ENCODE data around the gene BANP. TPM values are rescaled to one million over a fixed set of nuclear protein-coding genes. Genes with fewer than 3 reads are reported as not detected.
"Not testable (repeated sequence)": the region's sequence is repeated elsewhere in the genome, so short reads cannot be mapped to it uniquely, and the experiment has no call there.

BANP gene
- total and polyA plus RNA-seq, 12 donors, result 6.1 to 20.4 (median 13.5) TPM

DNA sequence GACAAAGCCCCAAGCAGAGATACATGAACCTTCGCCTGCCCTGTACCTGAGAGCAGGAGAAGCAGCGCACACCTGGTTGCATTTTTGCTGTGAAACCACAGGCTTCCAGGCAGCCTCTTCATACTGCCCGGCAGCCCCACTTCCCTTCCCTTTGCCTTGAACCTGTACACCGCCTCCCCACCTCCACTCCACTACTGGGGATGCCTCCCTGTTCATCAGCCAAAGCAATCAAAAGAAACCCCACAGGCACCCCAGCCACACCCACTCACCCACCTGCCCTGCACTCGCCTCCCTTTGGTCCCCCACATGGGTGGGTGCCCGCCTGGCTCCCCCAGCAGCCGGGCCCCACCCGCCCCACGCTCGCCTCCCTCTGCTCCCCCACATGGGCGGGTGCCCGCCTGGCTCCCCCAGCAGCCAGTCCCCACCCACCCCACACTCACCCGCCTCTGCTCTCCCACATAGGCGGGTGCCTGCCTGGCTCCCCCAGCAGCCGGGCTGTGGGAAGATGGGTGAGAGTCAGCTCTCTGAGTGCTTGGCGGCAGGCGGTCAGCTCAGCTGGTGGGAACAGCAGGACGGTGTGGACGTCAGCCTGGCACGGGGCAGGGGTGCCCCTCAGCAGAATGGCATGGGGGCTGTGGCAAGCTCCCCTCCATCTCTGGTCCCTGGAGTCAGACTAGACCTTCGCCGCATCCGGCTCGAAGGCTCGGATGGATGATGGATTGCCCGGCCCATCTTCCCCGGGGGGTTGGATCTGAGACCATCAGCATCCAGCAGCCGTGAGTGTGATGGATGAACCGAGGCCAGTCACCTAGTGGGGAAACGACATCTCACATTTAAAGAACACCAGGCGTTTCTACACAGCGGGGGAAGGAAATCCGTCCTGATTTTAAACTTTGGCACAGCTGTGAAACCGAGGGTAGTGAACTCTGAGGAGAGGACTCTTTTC lies 135.6 kb downstream of the BANP start:
- no peak for ATAC-seq
- Histone ChIP-seq H3K4me3 (no peak overlapping the region), H3K27me3 (peaks cover 0 to 5% (median 0%) of the 10 kb centered on the region in 7 donors), H3K9me3 (no peaks in the 10 kb centered on the region), H3K27ac (no peak overlapping the region), H3K36me3 (peaks cover 0 to 8% (median 0%) of the 10 kb centered on the region in 9 donors), H3K4me1 (peaks cover 0 to 33% (median 10%) of the 10 kb centered on the region in 9 donors)
- WGBS, 2 donors, result 77 to 80% methylated on average over 34 of the region's 34 CpGs
- intact Hi-C loops (cut with DNase I), result no loop called here
- TF ChIP-seq, protein P1, sequence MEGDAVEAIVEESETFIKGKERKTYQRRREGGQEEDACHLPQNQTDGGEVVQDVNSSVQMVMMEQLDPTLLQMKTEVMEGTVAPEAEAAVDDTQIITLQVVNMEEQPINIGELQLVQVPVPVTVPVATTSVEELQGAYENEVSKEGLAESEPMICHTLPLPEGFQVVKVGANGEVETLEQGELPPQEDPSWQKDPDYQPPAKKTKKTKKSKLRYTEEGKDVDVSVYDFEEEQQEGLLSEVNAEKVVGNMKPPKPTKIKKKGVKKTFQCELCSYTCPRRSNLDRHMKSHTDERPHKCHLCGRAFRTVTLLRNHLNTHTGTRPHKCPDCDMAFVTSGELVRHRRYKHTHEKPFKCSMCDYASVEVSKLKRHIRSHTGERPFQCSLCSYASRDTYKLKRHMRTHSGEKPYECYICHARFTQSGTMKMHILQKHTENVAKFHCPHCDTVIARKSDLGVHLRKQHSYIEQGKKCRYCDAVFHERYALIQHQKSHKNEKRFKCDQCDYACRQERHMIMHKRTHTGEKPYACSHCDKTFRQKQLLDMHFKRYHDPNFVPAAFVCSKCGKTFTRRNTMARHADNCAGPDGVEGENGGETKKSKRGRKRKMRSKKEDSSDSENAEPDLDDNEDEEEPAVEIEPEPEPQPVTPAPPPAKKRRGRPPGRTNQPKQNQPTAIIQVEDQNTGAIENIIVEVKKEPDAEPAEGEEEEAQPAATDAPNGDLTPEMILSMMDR (IDR thresholded peaks at IDR 0.05), result no peak
- no peak for DNase-seq

DNA sequence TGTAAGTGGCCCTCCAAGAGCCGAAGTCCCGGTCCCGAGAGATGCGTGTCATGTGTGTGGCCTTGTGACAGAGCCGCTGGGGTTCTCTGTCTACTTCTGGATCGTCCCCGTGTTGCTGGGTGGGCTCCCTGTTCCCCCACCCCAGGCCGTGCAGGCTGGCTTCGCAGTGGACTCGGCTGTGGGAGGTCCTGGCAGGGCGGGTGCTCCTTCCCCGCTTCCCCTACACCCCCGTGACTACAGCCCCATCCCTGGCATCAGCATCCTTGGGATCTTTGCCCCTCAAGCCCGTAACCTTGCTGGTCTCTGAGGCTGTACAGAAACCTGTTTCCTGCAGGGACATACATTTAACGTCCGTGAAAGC lies 136.3 kb downstream of the BANP start:
- 68 to 73% methylated on average over 16 of the region's 16 CpGs for WGBS, 2 donors

DNA sequence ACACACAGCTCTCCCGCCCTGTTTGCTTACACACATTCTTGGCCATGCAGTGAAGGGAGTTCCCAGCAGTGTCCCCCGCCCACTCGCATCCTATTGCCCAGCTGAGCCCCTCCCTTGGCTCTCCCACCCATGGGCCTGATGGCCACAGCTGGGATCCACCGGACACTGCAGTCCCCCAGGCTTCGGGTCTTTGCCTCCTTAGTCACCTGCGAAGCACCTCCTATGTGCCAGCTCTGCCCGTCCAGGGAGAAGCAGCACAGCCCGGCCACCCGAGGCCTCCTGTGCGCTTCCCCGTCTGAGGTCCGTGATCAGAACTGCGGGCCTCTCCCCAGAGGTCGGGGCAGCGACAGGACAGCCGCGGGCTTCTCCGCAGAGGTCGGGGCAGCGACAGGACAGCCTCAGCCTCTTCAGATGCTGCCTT lies 136.9 kb downstream of the BANP start:
- Histone ChIP-seq H3K36me3 (peaks cover 0 to under 1% (median 0%) of the 10 kb centered on the region in 9 donors), H3K27ac (peak overlapping the region in 1 of 10 donors; percentile 31), H3K4me3 (no peak overlapping the region), H3K9me3 (no peaks in the 10 kb centered on the region), H3K4me1 (peaks cover 0 to 42% (median 12%) of the 10 kb centered on the region in 9 donors), H3K27me3 (peaks cover 0 to 5% (median 0%) of the 10 kb centered on the region in 7 donors)
- ATAC-seq (peak in 6 of 8 donors; percentile 23 to 56 (median 42)), DNase-seq (no peak)
- 64 to 78% methylated on average over 20 of the region's 20 CpGs for WGBS, 2 donors
- TF ChIP-seq, protein P1 (IDR thresholded peaks at IDR 0.05), result no peak
- intact Hi-C loops (cut with DNase I), result no loop called here

More for the DNA sequence above, 136.3 kb downstream of the BANP start:
- no peak overlapping the region for H3K27ac ChIP-seq
- no peak overlapping the region for H3K4me3 ChIP-seq
- H3K9me3 ChIP-seq, result no peaks in the 10 kb centered on the region
- TF ChIP-seq, protein P1 (IDR thresholded peaks at IDR 0.05), result no peak
- H3K36me3 ChIP-seq, result peaks cover 0 to 7% (median 0%) of the 10 kb centered on the region in 9 donors
- H3K27me3 ChIP-seq, result peaks cover 0 to 5% (median 0%) of the 10 kb centered on the region in 7 donors
- ATAC-seq (no peak), DNase-seq (no peak)
- intact Hi-C loops (cut with DNase I), result no loop called here
- peaks cover 0 to 38% (median 12%) of the 10 kb centered on the region in 9 donors for H3K4me1 ChIP-seq

DNA sequence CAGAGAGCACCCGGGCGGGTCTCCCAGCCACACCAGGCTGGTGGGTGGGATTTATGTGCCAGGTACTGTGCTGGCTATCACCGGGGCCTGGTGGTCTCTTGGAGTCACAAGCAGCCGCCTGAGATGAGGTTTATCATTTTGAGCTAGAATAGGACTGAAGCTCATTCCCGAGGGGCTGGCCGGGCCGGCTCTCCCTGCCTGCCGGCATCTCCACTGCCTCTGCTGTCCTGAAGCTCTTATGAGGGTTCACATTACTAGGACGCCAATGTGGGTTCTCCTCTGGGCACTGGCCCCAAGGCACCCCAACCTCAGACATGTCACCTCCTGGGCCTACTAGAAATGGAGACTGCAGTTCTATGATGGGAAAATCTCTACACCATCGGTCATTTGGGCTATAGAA lies 137.4 kb downstream of the BANP start:
- ATAC-seq; intact Hi-C loops (cut with DNase I); H3K27me3 ChIP-seq; H3K9me3 ChIP-seq; DNase-seq; H3K4me3 ChIP-seq; H3K36me3 ChIP-seq: not testable (repeated sequence)
- H3K27ac ChIP-seq, result peak overlapping the region in 1 of 10 donors; percentile 31
- peaks cover 0 to 42% (median 12%) of the 10 kb centered on the region in 9 donors for H3K4me1 ChIP-seq
- 61 to 67% methylated on average over 10 of the region's 10 CpGs for WGBS, 2 donors

DNA sequence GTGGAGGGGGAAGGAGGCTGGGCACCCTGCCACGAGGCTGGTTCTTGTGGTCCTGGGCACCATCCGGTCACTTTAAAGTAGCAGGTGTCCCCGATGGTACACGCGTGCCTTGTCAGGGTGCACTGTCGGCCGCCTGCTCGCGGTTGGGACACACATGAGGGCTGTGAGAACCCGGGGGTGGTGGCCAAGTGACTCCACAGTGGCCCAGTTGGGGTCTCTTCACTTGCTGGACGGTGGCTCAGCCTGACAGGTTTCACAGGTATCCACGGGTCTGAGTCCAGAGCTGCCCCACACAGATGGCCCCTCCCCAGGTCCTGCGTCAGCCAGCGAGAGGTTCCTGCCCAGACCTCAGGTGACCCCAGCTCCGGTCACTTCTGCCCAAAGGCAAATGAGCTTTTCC lies 137.8 kb downstream of the BANP start:
- H3K27ac ChIP-seq; H3K9me3 ChIP-seq; intact Hi-C loops (cut with DNase I); H3K4me3 ChIP-seq; H3K27me3 ChIP-seq; ATAC-seq; DNase-seq; H3K36me3 ChIP-seq: not testable (repeated sequence)
- peaks cover 0 to 42% (median 12%) of the 10 kb centered on the region in 9 donors for H3K4me1 ChIP-seq
- 91% methylated on average over 14 to 15 of the region's 15 CpGs for WGBS, 2 donors

DNA sequence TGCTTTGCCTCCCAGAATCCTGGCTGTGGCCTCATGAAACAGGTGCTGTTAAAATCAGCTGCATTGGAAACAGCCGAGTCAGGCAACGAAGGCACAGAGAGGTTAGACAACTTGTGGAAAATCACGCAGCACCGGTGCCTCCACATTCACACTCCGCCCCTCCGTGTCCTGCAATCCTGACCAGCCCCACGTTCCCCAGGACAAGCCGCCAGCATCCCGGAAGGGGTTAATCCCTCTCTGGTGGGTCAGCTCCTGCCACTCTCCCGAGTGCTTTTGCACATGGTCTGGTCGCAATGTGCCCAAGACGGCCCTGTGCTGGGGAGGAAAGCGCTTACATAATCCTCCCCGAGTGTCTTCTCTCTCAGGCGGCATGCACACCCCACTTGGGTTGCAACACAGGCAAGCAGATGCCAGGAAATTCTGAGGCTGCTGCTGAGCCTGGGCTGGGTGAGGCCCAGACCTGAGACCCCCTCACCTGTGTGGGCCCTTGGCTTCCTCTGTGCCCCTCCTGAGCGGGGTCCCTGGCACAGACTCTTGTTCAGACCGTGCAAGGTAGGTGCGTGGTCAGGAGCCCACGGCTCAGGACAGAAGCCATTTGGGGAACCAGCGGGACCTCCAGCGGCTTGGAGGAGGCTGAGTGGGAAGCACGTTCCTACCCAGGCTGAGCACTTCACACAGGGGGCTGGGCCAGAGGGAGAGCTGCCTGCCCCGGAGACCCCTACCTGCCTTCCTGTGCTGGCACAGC lies 138.6 kb downstream of the BANP start:
- 76 to 83% methylated on average over 23 of the region's 23 CpGs for whole genome bisulfite sequencing, 2 donors
- DNase-seq; H3K36me3 ChIP-seq; H3K27me3 ChIP-seq; intact Hi-C loops (cut with DNase I); H3K4me3 ChIP-seq; H3K27ac ChIP-seq; H3K9me3 ChIP-seq: not testable (repeated sequence)
- peaks cover 0 to 42% (median 12%) of the 10 kb centered on the region in 9 donors for H3K4me1 ChIP-seq
- ATAC-seq, result peak in 1 of 8 donors; percentile 41

DNA sequence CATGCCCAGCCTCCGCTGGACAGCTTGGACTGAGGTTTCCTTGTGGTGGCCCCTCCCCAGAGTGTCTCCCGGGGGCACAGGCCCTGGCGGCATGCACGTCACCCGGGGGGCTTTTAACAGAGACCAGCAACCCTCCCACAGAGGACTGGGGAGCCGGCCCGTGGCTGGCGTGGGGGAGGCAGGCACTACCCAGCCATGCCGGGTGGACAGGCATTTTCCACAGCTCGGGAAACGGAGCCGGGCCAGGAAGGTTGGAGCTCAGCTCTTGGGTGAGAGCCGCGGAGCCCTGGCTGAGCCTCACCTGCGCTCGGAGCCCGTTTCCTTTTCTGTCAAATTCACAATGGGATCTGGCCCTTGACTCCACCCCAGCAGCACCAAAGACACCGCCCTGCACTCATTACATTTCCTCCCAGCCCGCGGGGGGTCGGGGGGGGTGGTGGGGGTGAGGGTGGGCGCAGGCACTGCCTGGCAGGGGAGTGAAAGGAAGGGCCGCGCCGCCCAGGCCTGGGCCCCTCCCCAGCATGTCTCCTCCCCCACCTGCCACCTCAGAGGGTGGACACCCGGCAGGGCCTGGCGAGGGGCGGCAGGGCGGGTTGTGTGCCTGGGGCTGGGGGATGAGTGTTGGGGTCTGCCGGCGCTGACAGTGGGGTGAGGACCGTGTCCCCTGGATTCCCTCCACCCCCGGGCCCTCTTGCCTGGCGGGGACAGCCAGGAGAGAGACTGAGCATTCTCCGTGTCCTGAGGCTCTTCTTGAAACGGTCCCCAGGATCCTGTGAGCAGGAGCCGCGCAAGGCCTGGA lies 139.3 kb downstream of the BANP start:
- H3K9me3 ChIP-seq; intact Hi-C loops (cut with DNase I); DNase-seq; H3K27me3 ChIP-seq; H3K4me3 ChIP-seq; H3K36me3 ChIP-seq: not testable (repeated sequence)
- Histone ChIP-seq H3K27ac (peak overlapping the region in 3 of 10 donors; percentile 31 to 64 (median 52)), H3K4me1 (peaks cover 0 to 42% (median 12%) of the 10 kb centered on the region in 9 donors)
- ATAC-seq, result peak in 1 of 8 donors; percentile 23
- WGBS, 2 donors, result 63 to 67% methylated on average over 35 to 38 of the region's 38 CpGs
